Glomerular visceral epithelial cell (primary cell): Measurements from ENCODE around the gene NRSN2.

Experiments
- DNase-seq: peaks from one replicate; pipeline ENCODE4 v3.0.0-alpha.2; 2016; ENCODE audit errors: extremely low spot score

The NRSN2 gene

DNA sequence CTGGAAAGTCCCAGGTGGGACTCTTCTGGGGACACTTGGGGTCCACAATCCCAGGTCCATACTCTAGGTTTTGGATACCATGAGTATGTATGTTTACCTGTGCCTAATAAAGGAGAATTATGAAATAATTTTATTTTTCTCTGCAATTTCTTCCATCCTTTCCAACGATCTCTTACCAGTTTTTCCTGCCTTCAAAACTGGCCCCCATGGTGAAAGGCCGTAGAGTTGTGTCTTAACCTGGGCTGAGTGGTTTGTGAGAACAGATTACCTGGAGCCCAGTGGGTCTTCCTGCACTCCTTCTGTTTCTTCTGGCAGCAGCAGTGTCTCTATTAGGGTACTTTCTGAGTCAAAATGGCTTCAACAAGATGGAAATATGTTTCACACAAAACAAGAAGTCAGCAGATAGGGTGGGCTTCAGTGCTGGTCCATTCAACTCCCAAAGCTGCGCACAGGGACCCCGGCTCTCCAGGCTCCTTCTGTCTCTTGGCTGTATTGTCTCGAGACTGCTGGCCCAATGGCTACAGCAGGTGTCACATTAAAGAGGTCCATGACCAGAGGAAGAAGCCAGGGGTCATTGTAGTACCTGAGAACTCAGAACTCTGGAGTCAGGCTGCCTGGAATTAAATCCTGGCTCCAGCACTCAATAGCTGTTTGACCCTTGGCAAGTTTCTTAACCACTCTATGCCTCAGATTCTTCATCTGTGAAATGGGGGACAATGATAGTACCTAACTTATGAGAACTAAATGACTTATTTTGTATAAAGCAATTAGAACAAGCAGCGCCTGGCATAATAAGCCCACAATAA lies 50.7 kb downstream of the NRSN2 start:
- DNase-seq = no peak

DNA sequence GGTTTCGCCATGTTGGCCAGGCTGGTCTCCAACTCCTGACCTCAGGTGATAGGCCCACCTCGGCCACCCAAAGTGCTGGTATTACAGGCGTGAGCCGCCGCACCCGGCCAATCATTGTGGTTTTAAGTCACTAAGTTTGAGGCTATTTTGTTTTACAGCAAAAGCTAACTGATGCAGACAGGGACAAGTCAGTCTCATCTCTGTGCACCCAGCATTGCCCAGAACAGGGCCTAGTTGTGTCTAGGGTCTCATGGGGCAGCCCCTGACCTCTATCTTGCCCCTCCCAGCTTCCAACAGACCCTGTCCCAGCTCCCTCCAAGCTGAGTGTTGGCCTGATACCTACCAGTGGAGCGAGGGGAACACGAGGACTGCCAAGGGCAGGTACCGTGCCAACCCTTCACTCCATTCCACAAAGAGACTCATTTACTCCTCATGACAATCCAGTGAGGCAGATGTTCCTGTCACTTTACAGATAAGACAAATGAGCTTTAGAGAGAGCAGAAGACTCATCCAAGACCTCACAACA lies 52.3 kb downstream of the NRSN2 start:
- no peak for DNase-seq

GRCh38 chr20:400128-400453 lies 53.2 kb downstream of the NRSN2 start:
- no peak for DNase-seq

- no peak for DNase-seq
Measured at GRCh38 chr20:400454-401275, 53.8 kb downstream of the NRSN2 start.

DNA sequence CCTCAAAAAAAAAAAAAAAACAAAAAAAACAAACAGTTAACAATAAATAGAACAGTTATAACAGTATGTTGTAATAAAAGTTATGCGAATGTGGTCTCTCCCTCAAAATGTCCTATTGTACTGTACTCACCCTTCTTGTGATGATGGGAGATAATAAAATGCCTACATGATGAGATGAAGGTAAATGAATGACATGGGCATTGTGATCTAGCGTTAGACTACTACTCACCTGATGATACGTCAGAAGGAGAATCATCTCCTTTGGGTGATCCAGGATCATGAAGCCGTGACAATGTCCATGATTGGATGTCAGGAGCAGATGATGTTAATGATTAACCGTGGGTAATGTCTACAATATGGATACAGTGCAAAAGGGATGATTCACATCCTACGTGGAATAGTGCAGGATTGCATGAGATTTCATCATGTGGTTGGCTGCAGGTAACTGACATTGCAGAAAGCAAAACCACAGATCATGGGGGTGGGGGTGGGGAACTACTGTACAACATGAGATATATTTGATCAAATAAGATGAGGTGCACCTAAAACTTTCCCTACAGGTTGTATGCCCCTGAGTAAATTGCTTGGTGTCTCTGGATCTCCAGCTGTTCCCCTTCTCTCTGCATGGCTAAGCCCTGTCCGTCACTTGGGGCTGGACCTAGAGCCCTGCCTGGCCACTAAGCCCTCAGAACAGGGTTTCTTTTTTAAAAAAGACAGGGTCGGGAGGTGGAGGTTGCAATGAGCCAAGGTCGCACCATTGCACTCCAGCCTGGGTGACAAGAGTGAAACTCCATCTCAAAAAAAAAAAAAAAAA lies 55.0 kb downstream of the NRSN2 start:
- peak; percentile 98 for DNase-seq

DNA sequence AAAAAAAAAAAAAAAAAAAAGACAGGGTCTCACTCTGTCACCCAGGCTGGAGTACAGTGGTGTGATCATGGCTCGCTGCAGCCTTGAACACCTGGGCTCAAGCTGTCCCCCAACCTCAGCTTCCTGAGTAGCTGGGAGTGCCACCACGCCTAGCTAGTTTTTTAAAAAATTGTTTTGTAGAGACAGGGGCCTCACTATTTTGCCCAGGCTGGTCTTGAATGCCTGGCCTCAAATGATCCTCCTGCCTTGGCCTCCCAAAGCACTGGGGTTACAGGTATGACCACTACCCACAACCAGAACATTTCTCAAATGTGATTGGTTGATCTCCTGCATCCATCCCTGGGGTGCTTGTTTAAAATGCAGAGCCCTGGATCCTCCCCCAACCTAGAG lies 55.6 kb downstream of the NRSN2 start:
- no peak for DNase-seq

- DNase-seq = no peak
Measured at GRCh38 chr20:402898-403581, 56.1 kb downstream of the NRSN2 start.

DNA sequence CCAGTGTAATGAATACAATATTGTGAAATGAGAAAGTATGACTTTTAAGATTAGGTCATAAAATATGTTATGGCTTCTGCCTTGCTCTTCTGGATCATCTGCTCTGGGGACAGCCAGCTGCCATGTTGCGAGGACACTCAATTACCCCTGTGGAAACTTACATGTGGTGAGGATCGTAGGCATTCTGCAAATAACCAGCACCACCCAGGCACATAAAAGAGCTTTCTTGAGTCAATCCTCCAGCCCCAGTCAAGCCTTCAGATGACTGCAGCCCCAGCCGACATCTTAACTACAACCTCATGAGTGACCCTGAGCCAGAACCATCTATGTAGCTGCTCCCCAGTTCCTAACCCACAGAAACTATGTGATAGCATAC lies 56.7 kb downstream of the NRSN2 start:
- DNase-seq = no peak

GRCh38 chr20:404088-404487 lies 57.2 kb downstream of the NRSN2 start:
- DNase-seq = no peak
